ENCODE data around the gene CYP2F1. TPM values are rescaled to one million over a fixed set of nuclear protein-coding genes. Genes with fewer than 3 reads are reported as not detected.

CYP2F1 gene
- not detected for total RNA-seq

DNA sequence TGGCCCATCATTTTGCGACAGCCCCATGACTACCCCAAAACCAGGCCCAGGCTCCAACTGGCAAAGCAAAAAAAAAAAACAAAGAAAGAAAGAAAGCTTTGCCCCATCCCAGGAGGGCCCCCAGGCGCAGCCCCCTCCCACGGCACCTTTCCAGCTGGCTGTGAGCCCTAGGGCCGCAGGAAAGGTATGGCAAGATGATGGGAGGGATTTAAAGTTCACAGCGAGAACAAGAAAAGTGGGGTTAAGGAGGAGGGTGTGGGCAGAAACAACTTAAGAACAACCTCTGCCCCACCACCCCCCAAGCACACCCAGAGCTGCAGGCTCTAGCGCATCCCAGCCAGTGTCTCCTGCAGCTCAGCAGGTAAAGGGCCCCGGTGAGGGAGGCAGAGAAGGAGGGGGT lies at the start of gene CYP2F1:
Gene CYP2F1, plus strand, starts transcription at position 301 of the 400 bp plus-strand sequence. CDS start 1,757 bp downstream, outside the sequence.
- TF ChIP-seq, protein P1, sequence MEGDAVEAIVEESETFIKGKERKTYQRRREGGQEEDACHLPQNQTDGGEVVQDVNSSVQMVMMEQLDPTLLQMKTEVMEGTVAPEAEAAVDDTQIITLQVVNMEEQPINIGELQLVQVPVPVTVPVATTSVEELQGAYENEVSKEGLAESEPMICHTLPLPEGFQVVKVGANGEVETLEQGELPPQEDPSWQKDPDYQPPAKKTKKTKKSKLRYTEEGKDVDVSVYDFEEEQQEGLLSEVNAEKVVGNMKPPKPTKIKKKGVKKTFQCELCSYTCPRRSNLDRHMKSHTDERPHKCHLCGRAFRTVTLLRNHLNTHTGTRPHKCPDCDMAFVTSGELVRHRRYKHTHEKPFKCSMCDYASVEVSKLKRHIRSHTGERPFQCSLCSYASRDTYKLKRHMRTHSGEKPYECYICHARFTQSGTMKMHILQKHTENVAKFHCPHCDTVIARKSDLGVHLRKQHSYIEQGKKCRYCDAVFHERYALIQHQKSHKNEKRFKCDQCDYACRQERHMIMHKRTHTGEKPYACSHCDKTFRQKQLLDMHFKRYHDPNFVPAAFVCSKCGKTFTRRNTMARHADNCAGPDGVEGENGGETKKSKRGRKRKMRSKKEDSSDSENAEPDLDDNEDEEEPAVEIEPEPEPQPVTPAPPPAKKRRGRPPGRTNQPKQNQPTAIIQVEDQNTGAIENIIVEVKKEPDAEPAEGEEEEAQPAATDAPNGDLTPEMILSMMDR (IDR thresholded peaks at IDR 0.05): no peak
- no peak for TF ChIP-seq POLR2AphosphoS5 (IDR thresholded peaks at IDR 0.05)
- no peak for TF ChIP-seq POLR2A (IDR thresholded peaks at IDR 0.05)
- H3K9me3 ChIP-seq: no peaks in the 10 kb centered on the region
- H3K27me3 ChIP-seq: no peaks in the 10 kb centered on the region
- H3K27ac ChIP-seq: no peak within 1 kb of the TSS
- intact Hi-C loops (cut with DNase I; ENCODE audit: low total_unique reads): no loop called here
- H3K4me1 ChIP-seq: no peaks in the 10 kb centered on the region
- no peak within 1 kb of the TSS for H3K4me3 ChIP-seq
- no peak for DNase-seq (ENCODE audit: low spot score in 2 of 2)
- no peaks in the 10 kb centered on the region for H3K36me3 ChIP-seq

DNA sequence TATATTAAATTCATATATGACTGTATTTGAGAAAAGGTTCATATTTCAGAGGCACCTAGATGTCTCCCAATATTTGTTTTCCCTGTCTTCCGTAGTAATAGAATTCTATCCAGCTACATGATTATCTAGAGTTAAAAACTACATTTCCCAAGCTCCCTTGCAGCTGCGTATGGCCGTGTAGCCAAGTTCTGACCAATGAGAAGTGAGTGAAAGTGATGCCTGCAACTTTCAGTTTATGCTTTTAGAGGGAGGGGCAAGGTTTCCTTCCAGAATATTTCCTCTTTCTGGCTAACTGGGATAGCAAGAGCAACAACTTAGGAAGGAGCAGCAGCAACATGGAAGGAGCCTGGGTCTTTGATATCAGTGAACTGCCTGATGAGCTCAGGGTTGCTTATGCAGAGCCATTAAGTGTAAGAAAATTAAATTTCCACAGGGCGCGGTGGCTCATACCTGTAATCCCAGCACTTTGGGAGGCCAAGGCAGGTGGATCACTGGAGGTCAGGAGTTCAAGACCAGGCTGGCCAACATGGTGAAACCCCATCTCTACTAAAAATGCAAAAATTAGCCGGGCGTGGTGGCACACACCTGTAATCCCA lies 49.2 kb upstream of the CYP2F1 start:
- H3K4me1 ChIP-seq: no peaks in the 10 kb centered on the region
- H3K9me3 ChIP-seq: no peaks in the 10 kb centered on the region
- no peak overlapping the region for H3K4me3 ChIP-seq
- DNase-seq (ENCODE audit: low spot score in 2 of 2): no peak
- peaks cover 0 to 11% of the 10 kb centered on the region in 2 donors for H3K27me3 ChIP-seq
- no peaks in the 10 kb centered on the region for H3K36me3 ChIP-seq
- TF ChIP-seq POLR2AphosphoS5 (IDR thresholded peaks at IDR 0.05): no peak
- TF ChIP-seq POLR2A (IDR thresholded peaks at IDR 0.05): no peak
- TF ChIP-seq, protein P1 (IDR thresholded peaks at IDR 0.05): no peak
- intact Hi-C loops (cut with DNase I; ENCODE audit: low total_unique reads): no loop called here
- H3K27ac ChIP-seq: no peak overlapping the region

- no peak overlapping the region for H3K4me3 ChIP-seq
- H3K27me3 ChIP-seq: no peaks in the 10 kb centered on the region
- H3K36me3 ChIP-seq: no peaks in the 10 kb centered on the region
- H3K4me1 ChIP-seq: no peaks in the 10 kb centered on the region
- TF ChIP-seq, protein P1 (IDR thresholded peaks at IDR 0.05): no peak
- no peak for TF ChIP-seq POLR2A (IDR thresholded peaks at IDR 0.05)
- TF ChIP-seq POLR2AphosphoS5 (IDR thresholded peaks at IDR 0.05): no peak
- H3K27ac ChIP-seq: no peak overlapping the region
- no peak for DNase-seq (ENCODE audit: low spot score in 2 of 2)
- intact Hi-C loops (cut with DNase I; ENCODE audit: low total_unique reads): no loop called here
- H3K9me3 ChIP-seq: no peaks in the 10 kb centered on the region
Measured at GRCh38 chr19:41076286-41076685, 37.9 kb upstream of the CYP2F1 start.

DNA sequence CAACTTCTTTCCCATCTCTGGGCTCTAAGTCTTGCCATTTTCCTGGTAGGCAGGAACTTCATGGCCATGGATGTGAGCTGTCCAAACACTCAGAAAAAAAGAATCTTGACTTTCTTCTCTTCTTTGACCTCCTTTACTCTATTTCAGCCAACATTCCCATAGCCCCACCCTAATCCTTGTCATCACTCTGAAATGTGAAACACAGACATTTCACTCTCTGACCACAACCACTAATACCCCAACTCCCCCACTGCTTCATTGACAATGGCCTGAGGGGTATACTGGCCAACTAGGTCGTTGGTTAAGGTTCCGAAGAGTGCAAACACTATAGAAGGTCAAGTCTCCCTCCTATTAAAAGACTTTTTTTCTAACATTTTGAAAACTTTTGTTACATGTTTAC lies 30.7 kb upstream of the CYP2F1 start:
- intact Hi-C loops (cut with DNase I; ENCODE audit: low total_unique reads): no loop called here
- Histone ChIP-seq H3K4me1 (no peaks in the 10 kb centered on the region), H3K9me3 (no peaks in the 10 kb centered on the region), H3K27ac (no peak overlapping the region), H3K4me3 (no peak overlapping the region), H3K36me3 (no peaks in the 10 kb centered on the region), H3K27me3 (peaks cover 0 to 9% of the 10 kb centered on the region in 2 donors)
- DNase-seq (ENCODE audit: low spot score in 2 of 2): no peak
- TF ChIP-seq POLR2AphosphoS5 (IDR thresholded peaks at IDR 0.05): no peak
- no peak for TF ChIP-seq POLR2A (IDR thresholded peaks at IDR 0.05)
- TF ChIP-seq, protein P1 (IDR thresholded peaks at IDR 0.05): no peak

- no peak for DNase-seq (ENCODE audit: low spot score in 2 of 2)
- intact Hi-C loops (cut with DNase I; ENCODE audit: low total_unique reads): loop anchor here (5.0 kb wide), 1 partner anchor 871 kb away; the partner anchor contains the start of gene RABAC1
- TF ChIP-seq, protein P1 (IDR thresholded peaks at IDR 0.05): no peak
- TF ChIP-seq POLR2AphosphoS5 (IDR thresholded peaks at IDR 0.05) (no peak), POLR2A (IDR thresholded peaks at IDR 0.05) (no peak)
- Histone ChIP-seq H3K27ac (no peak overlapping the region), H3K36me3 (no peaks in the 10 kb centered on the region), H3K9me3 (no peaks in the 10 kb centered on the region), H3K27me3 (peaks cover 0 to 29% of the 10 kb centered on the region in 2 donors), H3K4me1 (no peaks in the 10 kb centered on the region), H3K4me3 (no peak overlapping the region)
Measured at GRCh38 chr19:41085748-41086415, 28.4 kb upstream of the CYP2F1 start.

All from breast epithelium (tissue), 4 donors.